ENCODE results near the gene LDB3. TPM values are rescaled to one million over a fixed set of nuclear protein-coding genes. Genes with fewer than 3 reads are reported as not detected.

The LDB3 gene
- total and polyA plus RNA-seq, 9 of the 15 experiments (the other 6 are each of a cell fraction or from before 2014, with no cell fraction given) = 0.03 TPM; not detected in 8

GRCh38 chr10:86759073-86759672 lies 90.9 kb downstream of the LDB3 start (continued):
- TF ChIP-seq ZMIZ1 (IDR thresholded peaks at IDR 0.05; ENCODE audit: low read depth in 2 of 2, low read length in 2 of 2) (0 out of 4 replicates have a peak, but pooled peaks of 1 of the 2 experiments have one; percentile 33), FOXK2 (conservative IDR thresholded peaks at IDR 0.05 in 1 of 2, IDR thresholded peaks at IDR 0.05 in 1 of 2; ENCODE audit: low read depth in 2 of 2) (peak; percentile 22 to 48; a peak in 1 of 4 replicates), POLR2B (IDR thresholded peaks at IDR 0.05; ENCODE audit: low read depth, partially characterized antibody) (peak; percentile 44), STAT5B (CRISPR knock-in tag; IDR thresholded peaks at IDR 0.05) (no peak), NFYB (IDR thresholded peaks at IDR 0.05; ENCODE audit: extremely low read depth, insufficient read length) (no peak), AFF1 (IDR thresholded peaks at IDR 0.05; ENCODE audit: low read depth in 1 of 2, partially characterized antibody in 2 of 2) (peak in 1 of 2 experiments; percentile 59), EP300 (IDR thresholded peaks at IDR 0.05; ENCODE audit: low read length) (peak; percentile 74), DPF2 (IDR thresholded peaks at IDR 0.05) (peak; percentile 74), SMARCC2 (IDR thresholded peaks at IDR 0.05; ENCODE audit: low read depth) (peak; percentile 49), NFE2 (IDR thresholded peaks at IDR 0.05; ENCODE audit: low read depth) (peak; percentile 9; the same call in 1 of the 2 replicates), NBN (IDR thresholded peaks at IDR 0.05; ENCODE audit: low read depth) (peak; percentile 66), SAFB2 (IDR thresholded peaks at IDR 0.05; ENCODE audit: borderline replicate concordance, low read depth, low read length, severe bottlenecking) (no peak), TAF9B (IDR thresholded peaks at IDR 0.05; ENCODE audit: partially characterized antibody) (peak; percentile 39), FOXM1 (IDR thresholded peaks at IDR 0.05; ENCODE audit: low read depth) (0 out of 2 replicates have a peak, but pooled peaks have one; percentile 15), FOXM1 (CRISPR knock-in tag; IDR thresholded peaks at IDR 0.05; ENCODE audit: low read depth) (no peak)
